AG04449 (cell line): ENCODE results near the gene PDGFD.

Experiments
- CTCF ChIA-PET: fragments of 350-600 bp; formaldehyde crosslinking; extraction: SDS; loops from one replicate; lab custom pipeline; 2021; ENCODE audit warnings: antibody characterized with exemption; lab: Yijun Ruan, JAX
- POLR2A ChIA-PET: fragments of 400-600, 350-600 bp; formaldehyde crosslinking; extraction: SDS; loops from one replicate; lab custom pipeline; 2020; ENCODE audit warnings: antibody characterized with exemption, inconsistent platforms; lab: Yijun Ruan, JAX
- DNase-seq: peaks from one replicate; pipeline ENCODE4 v3.0.0-alpha.2; 2010; ENCODE audit warnings: low read depth, low spot score
- H3K4me3 ChIP-seq: 2 replicates; pipeline ENCODE4 v1.5.1; 2011; ENCODE audit warnings: low read depth, mild to moderate bottlenecking, control low read depth, low read length
- CTCF ChIP-seq: IDR thresholded peaks from one replicate; pipeline ENCODE4 v1.5.1; 2011; ENCODE audit warnings: mild to moderate bottlenecking, moderate library complexity, low read length, control low read depth, inconsistent platforms; ENCODE audit not compliant: insufficient read depth; ENCODE audit errors: missing control alignments

The PDGFD gene

GRCh38 chr11:104148706-104149105 lies 15.2 kb downstream of the PDGFD start:
- ChIA-PET POLR2A (no interaction called here), CTCF (interaction anchor here (1.2 to 3.7 kb wide), 5 partner anchors 8 to 467 kb away, joined by 3 to 32 read pairs (median 8); partner anchors contain the start of gene PDGFD)
- no peak for DNase-seq
- TF ChIP-seq CTCF, result no peak
- no peak overlapping the region for H3K4me3 ChIP-seq

GRCh38 chr11:104148074-104148473 lies 15.9 kb downstream of the PDGFD start:
- ChIA-PET CTCF (interaction anchor here (0.9 to 3.7 kb wide), 6 partner anchors 8 to 466 kb away, joined by 3 to 32 read pairs (median 6); partner anchors contain the start of gene PDGFD), POLR2A (no interaction called here)
- H3K4me3 ChIP-seq, result no peak overlapping the region
- TF ChIP-seq CTCF, result no peak
- DNase-seq, result no peak

- POLR2A ChIA-PET, result no interaction called here
- CTCF ChIA-PET, result interaction anchor here (3.0 to 3.7 kb wide), 2 partner anchors 9 to 465 kb away, joined by 9 to 32 read pairs; no protein-coding TSS in a partner anchor
- DNase-seq, result no peak
Observed at GRCh38 chr11:104146943-104147342, 17.0 kb downstream of the PDGFD start.

GRCh38 chr11:104146421-104146820 lies 17.5 kb downstream of the PDGFD start:
- CTCF ChIA-PET, result interaction anchor here (3.0 to 3.7 kb wide), 2 partner anchors 10 to 465 kb away, joined by 9 to 32 read pairs; no protein-coding TSS in a partner anchor

More at GRCh38 chr11:104146943-104147342, 17.0 kb downstream of the PDGFD start:
- no peak for TF ChIP-seq CTCF
- H3K4me3 ChIP-seq, result no peak overlapping the region

GRCh38 chr11:104145062-104145461 lies 18.9 kb downstream of the PDGFD start:
- no peak for DNase-seq
- POLR2A ChIA-PET, result no interaction called here
- H3K4me3 ChIP-seq, result no peak overlapping the region
- TF ChIP-seq CTCF, result no peak
- CTCF ChIA-PET, result no interaction called here

More at GRCh38 chr11:104146421-104146820, 17.5 kb downstream of the PDGFD start:
- no peak overlapping the region for H3K4me3 ChIP-seq
- TF ChIP-seq CTCF, result no peak
- no peak for DNase-seq
- POLR2A ChIA-PET, result no interaction called here

GRCh38 chr11:104142698-104143097 lies 21.2 kb downstream of the PDGFD start:
- DNase-seq, result no peak
- TF ChIP-seq CTCF, result no peak
- no peak overlapping the region for H3K4me3 ChIP-seq
- POLR2A ChIA-PET, result no interaction called here
- CTCF ChIA-PET, result no interaction called here
